K562 treated with DMSO at 1 percent for 4 hours (cell line): ENCODE results near the gene TNFRSF1A. TPM values are rescaled to one million over a fixed set of nuclear protein-coding genes. Genes with fewer than 3 reads are reported as not detected.

ENCODE experiments used
- total RNA-seq: library from RNA; unstranded; fragments of 300-600 nt; gene quantifications from 2 replicates; pipeline ENCODE4 v1.2.3, GENCODE V29; 2022; ENCODE audit not compliant: insufficient read depth

TNFRSF1A gene
- 22.5 and 28.6 TPM in 2 replicates for total RNA-seq

DNA sequence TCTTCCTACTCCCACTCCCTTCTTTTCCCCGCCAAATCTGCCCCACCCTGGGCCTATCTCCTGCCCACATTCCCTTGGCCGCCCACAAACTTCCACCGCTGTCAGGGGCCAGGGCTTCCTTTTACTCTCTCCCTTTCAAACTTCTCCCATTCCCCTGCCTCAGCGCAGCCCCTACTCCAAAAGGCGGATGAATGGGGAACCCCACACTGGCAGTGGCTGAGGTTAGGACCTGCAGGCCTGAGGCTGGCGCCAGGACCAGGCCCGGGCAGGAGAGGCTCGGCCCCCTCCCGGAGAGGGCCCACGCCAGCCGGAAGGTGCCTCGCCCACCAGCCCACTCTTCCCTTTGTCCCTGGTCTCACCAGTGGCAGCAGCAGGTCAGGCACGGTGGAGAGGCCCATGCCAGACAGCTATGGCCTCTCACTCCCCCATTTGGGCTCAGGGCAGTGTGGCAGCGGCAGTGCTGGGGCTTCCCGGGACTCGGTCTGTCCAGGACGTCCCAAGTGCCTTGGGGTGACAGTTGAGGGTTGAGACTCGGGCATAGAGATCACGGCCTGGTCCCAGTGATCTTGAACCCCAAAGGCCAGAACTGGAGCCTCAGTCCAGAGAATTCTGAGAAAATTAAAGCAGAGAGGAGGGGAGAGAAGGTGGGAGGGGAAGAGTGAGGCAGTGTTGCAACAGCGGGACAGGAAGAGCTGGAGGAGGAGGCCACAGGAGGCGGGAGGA is at the start of gene TNFRSF1A:
TNFRSF1A (minus strand) TSS at position 660 of the 723 bp plus-strand sequence; CDS start at position 398, 262 bp downstream.

DNA sequence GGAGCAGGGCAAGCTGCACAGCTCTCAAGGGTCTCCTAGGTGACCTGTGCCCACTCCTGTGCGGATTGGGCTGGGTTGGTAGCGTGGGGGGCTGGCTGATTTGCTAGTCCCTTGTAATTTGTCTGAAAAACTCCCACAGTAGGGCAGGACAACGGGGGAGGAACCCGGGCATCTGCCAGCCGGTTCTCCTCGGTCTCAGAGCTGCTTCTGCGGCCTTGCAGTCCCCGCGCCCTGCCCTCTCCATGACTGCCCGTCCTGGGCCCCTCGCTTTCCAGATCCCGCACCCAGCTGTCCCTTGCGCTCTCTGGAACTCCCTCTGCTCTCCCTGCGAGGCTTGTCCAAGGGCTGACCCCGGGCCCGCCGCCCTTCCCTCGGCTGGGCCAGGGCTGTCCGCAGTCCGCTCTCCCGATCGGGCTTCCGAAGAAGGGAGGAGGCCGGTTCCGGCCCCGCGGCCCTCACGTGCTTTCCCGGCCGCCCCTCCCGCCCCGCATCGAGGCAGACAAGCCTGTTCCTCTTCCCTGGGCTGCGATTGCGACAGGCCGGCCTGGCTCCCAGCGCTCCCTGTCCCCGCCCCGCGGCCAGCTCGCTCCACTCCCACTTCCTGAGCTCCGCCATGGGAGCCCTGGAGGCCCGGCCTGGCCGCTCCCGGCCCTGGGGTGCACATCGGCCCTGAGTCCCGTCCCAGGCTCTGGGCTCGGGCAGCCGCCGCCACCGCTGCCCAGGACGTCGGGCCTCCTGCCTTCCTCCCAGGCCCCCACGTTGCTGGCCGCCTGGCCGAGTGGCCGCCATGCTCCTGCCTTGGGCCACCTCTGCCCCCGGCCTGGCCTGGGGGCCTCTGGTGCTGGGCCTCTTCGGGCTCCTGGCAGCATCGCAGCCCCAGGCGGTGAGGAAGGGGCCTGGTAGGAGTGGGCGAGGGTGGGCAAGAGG is 42.0 kb upstream of the TNFRSF1A start, which contains the start of gene LTBR:
LTBR (plus strand) TSS at position 591 of the 927 bp plus-strand sequence; CDS start at position 788, 197 bp downstream.

DNA sequence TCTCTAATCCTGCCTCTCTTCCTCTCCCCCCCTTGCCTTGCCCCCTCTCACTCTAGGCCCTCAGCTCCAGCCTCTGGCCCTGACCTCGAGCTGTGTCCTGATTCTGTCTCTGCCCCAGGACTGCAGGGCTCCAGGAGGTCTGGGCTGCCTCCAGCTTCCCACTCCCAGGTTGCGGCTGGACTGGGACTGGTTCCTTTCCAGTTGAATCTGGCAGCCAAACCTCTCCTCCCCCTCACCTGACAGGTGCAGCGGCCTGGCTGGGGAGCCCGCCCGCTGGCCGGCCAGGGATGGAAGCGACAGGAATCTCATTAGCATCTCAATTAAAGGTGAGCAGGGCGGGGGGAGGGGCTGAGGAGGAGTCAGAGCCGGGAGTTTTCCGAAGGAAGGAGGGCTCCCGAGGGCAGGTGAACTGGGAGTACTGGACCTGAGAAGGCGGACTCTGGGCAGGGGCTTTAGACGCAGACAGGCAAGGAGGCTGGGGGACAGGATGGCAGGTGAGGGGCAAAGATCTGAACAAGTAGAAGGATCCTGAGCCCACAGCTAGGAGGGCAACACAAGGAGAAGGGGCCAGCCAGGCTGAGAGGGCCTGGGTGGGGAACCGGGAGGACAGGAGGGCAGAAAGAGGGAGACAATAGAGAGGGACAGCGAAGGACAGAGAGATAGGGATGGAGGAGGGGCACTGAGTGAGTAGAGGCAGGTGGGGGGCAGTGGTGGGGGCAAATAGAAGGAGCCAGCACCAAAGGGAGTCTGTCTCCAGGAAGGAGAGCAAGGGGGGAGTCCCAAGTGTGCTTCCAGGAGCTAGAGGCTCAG is 33.6 kb upstream of the TNFRSF1A start, which contains the start of gene SCNN1A:
SCNN1A (minus strand) TSS at position 295 of the 810 bp plus-strand sequence. CDS start 780 bp downstream, outside the sequence.

Other genes with a start within 250 kb of the TNFRSF1A start
- not detected in 2 replicates for gene VWF, start 217.4 kb downstream of the TNFRSF1A start, total RNA-seq
- gene CD9, start 141.7 kb downstream of the TNFRSF1A start, total RNA-seq, result 2.3 TPM in 1 of 2 replicates, not detected in the other
- not detected in 2 replicates for gene PLEKHG6, start 31.4 kb downstream of the TNFRSF1A start, total RNA-seq
- not detected in 2 replicates for gene SCNN1A, start 33.5 kb upstream of the TNFRSF1A start, total RNA-seq
- 55.5 and 80.1 TPM in 2 replicates for gene LTBR, start 42.1 kb upstream of the TNFRSF1A start, total RNA-seq
- not detected in 2 replicates for gene CD27, start 102.9 kb upstream of the TNFRSF1A start, total RNA-seq
- gene TAPBPL, start 110.0 kb upstream of the TNFRSF1A start, total RNA-seq, result 4.2 and 6.5 TPM in 2 replicates
- 7.0 and 7.9 TPM in 2 replicates for gene VAMP1, start 128.6 kb upstream of the TNFRSF1A start, total RNA-seq
- 77.4 and 89.7 TPM in 2 replicates for gene MRPL51, start 151.2 kb upstream of the TNFRSF1A start, total RNA-seq
- 70.8 and 73.8 TPM in 2 replicates for gene NCAPD2, start 152.0 kb upstream of the TNFRSF1A start, total RNA-seq
- gene GAPDH, start 192.4 kb upstream of the TNFRSF1A start, total RNA-seq, result 2,497 and 2,516 TPM in 2 replicates
- gene IFFO1, start 214.0 kb upstream of the TNFRSF1A start, total RNA-seq, result 0.48 TPM in 1 of 2 replicates, not detected in the other
- 12.4 and 24.6 TPM in 2 replicates for gene NOP2, start 226.2 kb upstream of the TNFRSF1A start, total RNA-seq